ENCODE data around the gene FOXD4L1.
"Not testable (repeated sequence)": the region's sequence is repeated elsewhere in the genome, so short reads cannot be mapped to it uniquely, and the experiment has no call there.

The FOXD4L1 gene

DNA sequence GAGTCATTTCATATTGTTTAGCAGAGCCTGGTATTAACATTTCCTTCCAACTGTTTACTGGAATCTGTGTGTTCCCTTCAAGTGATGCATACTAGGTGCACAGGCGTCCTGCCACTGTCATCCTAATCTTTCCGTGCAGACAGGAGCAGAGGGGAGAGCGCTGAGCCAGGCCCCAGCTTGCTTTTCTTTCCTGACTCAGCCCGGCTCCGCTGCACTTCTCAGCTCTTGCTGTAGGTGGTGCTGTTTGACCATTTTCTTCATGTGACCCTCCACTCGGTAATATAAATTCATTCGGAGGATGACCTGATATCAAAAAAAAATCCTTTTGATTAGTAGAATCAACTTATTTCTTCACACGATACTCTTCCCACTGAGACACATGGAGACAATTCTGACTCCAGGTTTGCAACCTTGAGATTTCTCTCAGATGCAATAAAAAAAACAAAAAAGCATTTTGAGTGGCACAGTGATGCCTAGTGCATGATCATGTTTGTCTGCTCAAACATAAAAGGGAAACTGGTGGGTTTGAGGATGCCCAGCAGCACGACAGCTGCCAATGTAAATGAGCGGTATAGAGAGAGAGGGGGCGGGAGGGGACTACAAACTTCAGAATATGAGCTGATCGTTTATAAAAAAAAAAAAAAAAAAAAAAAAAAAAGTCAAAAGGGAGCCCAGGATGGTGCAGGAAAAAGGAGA lies 29.0 kb downstream of the FOXD4L1 start:
- DNase-seq, result not testable (repeated sequence)

DNA sequence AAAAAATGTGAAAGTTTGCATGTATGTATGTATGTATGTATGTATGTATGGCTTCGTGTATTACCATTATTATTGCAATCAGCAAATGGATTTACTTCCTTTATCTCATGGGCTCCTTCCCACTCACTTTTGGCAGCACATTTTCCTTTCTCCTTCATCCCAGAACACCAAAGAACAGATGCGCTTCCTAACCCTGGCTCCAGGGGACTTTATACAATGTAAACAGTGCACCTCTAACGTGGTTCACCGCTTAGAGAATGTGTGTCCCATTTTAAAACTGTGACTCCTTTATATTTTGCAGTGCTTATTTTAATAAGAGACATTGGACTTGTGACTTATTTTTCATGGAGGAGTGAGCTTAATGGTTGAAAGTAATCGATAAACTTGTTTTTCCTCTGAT lies 29.7 kb downstream of the FOXD4L1 start:
- DNase-seq, result not testable (repeated sequence)

DNA sequence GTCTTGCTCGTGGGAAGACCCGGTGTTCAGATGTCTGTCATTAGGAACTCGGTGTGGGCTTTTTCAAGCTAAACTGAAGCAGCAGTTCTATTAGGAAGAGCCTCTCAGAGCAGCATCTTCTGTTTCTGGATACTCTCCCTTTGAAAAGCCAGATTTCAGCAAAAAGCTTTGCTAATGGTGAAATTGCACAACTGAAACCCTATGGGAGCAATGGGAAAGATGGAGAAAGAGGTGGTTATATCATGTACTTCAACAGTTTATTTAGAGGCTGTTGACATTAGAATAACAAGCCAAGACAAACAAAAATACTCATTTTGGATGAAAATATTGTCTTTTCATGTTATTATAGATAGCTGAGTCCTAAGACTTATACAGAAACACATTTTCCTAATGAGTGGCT lies 30.4 kb downstream of the FOXD4L1 start:
- DNase-seq, result not testable (repeated sequence)

DNA sequence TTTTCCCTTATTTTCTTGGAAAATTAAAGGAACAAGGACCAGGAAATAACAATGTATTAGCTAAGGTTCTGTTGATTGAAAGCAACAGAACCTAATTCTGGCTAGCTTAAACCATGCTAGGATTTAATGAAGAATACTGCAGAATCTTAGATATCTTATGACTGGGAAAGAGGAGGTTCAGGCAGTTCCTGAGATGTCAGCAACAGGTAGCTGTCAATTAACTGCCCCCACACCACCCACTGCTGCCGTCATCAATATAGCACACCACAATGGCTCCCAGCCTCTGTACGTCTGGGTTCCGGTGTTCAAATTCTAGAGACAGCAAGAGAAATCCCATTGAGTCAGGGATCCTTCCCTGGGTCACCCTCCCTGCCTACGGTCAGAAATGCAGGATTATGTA lies 34.5 kb downstream of the FOXD4L1 start:
- not testable (repeated sequence) for DNase-seq

DNA sequence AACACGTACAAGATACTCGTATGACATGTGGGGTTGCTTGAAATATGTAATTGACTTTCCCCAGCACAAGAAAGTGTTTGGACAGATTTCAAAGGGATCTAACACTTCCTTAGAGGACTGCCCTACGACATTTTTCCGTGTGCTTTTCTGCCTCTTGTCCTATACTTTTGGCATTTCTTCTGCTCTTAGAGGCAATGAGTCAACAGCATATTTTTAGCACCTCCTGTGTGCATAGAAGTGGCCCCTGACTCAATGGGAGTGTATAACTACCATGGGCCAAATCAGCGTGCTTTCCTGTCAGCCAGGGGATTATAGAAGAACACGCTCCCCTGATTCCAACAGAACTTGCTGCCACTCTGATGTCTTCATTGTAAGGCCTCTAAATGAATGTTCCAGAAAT lies 38.1 kb downstream of the FOXD4L1 start:
- not testable (repeated sequence) for DNase-seq

DNA sequence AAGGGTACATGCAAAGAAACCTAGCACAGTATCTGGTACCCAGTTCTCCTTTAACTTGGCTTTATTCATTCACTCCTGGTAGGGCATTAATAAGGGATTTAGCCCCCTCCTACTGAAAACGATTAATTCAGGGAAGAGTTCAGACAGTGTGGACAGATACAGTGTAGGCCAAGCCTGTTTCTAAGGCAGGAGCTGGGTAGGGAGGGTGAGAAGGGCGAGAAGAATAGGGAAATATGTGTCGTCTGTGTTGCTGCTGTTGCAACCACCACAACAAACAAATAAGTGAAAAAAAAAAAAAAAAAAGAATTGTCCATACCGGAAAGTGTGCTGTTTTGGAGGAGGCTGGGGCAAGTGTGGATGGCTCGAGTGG lies 42.4 kb downstream of the FOXD4L1 start:
- DNase-seq, result not testable (repeated sequence)

DNA sequence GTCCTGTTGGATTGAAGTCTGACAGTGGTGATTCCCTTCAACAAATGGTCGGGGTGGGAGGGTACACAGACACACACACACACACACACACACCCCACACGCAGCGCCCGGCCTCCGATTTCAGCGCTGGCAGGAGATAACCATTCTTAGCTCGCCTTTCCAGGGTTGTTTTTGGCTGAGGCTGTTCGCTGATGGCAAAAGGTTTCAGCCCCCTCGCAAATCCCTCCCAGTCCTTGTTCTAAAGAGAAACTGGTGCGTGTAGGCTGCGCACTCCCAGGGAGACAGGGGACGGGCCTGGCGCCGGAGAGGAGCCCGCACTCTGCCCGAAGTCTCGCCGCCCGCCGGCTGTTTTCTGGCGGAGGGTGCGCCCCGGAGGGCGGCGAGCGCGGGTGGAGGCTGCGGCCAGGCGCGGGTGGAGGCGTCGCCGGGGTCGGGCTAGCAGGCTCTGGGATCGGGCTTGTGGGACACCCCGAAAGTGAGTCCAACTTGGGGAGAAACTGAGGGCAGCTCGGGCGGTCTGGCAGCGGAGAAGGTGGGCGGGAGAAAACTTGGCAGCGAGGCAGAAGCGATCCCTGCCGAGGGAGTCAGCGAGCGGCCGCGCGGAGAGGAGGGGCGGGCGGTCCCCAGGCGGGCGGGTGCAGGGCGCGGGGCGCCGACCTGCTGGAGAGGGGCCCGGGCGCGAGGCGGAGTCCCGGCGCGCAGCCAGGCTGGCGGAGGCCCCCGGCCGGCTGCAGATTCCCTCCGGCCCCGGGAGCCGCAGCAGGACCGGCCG lies 42.9 kb downstream of the FOXD4L1 start:
- not testable (repeated sequence) for DNase-seq

DNA sequence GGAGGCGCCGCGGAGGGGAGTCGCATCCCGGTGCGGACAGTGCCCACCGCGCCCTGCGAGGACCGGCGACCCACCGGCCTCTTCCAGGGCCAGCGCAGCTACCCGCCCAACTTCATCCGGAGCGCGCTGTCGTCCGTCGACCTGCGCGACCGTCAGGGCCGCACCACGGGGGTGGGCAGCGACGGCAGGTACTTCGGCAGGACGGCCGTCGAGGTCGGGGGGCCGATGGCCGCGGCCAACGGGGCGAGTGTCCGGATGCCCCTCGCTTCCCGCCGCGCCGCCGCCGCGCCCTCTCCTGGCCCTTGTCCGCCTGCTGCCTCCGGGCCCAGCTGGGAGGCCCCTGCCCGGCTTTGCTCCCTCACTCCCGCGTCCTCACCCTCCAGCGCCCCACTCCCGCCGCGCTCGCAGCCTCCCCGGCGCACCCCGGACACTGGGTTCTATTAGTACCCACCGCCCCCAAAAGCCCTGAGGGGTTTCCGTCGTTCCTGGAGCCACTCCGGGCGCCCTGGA lies 43.6 kb downstream of the FOXD4L1 start:
- DNase-seq, result not testable (repeated sequence)

DNA sequence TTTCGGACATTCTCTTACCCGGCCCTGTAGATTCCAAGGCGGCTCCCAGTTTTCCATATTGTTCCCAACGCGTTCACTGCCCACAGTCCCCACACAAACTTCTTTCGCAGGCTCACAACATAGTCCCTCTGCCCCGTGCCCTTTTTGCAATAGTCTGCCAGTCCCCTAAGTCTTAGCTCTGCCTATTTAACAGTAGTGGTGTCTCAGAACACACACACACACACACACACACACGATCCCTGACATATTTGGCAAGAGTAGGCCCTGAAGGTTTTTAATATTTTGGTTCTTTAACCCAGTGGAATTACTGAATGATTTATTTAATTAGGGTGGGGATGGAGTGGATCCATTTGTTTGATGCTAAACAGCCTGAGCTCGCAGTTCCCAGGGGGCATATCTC lies 44.1 kb downstream of the FOXD4L1 start:
- not testable (repeated sequence) for DNase-seq
